K562 treated with DMSO at 1 percent for 24 hours (cell line): ENCODE measurements around the gene OCIAD2. TPM values are rescaled to one million over a fixed set of nuclear protein-coding genes. Genes with fewer than 3 reads are reported as not detected.

ENCODE experiments used
- total RNA-seq: library from RNA; unstranded; fragments of 300-600 nt; gene quantifications from 2 replicates; pipeline ENCODE4 v1.2.3, GENCODE V29; 2022; ENCODE audit warnings: low read depth; ENCODE audit not compliant: insufficient read depth

The OCIAD2 gene, protein sequence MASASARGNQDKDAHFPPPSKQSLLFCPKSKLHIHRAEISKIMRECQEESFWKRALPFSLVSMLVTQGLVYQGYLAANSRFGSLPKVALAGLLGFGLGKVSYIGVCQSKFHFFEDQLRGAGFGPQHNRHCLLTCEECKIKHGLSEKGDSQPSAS
- not detected in 2 replicates for total RNA-seq

DNA sequence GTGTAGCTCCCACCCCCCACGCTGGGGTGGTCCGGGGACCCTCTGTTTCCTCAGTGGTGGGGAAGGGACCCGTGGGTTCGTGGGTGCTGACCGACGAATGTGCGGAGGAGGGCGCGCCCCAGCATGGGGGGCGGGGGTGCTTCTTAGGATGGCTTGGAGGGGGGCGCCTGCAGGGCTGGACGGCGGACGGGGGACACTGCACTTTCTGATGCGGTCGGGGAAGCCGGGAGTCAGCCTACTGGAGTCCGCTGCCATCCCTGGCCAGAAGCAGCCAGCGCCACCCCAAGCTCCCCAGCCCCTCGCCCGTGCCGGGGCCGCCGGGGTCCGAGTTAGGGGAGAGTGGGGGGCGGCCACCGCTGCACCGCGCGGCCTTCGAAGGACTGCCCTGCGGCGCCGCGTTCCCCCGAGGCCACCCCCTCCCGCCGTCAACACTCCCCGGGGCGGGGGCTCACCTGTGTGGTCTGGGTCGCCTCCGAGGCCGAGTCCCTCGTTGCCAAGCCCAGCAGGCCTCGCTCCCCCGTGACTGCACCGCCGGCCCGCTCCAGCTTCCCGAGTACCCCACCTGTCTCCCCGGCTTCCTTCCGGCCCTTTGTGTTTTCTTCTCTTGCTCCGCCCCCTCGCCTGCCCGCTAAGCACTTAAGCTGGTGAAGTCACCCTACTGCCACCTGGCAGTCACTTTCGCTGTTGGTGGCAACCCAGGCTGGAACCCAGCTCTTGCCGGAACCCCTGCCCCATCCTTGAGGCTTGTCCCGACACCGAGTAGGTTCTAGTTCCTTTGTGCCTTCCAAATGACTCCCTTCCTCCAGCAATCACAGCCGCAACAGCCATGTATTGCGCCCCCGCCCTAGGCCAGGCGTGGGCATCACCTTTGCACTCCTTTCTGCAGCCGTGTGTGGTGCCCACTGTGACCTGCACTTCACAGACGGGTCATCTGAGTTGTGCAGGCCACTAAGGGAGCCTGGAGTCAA, at the start of gene OCIAD2:
Gene OCIAD2 (minus strand): TSS at position 569 of the 968 bp plus-strand sequence. CDS start 2,225 bp downstream, outside the sequence.

Other genes with a start within 250 kb of the OCIAD2 start
- gene FRYL, start 126.5 kb downstream of the OCIAD2 start, total RNA-seq: 12.8 and 16.3 TPM in 2 replicates
- gene OCIAD1, start 75.7 kb downstream of the OCIAD2 start, total RNA-seq: 116 and 121 TPM in 2 replicates
- gene CWH43, start 79.5 kb upstream of the OCIAD2 start, total RNA-seq: not detected in 2 replicates